Uterus (tissue), 4 donors: ENCODE data around the gene TYW5. TPM values are rescaled to one million over a fixed set of nuclear protein-coding genes. Genes with fewer than 3 reads are reported as not detected.

Experiments used
- DNase-seq, 2 donors: peaks; one replicate each; pipeline ENCODE4 v3.0.0-alpha.2; 2019 to 2020
- H3K27ac ChIP-seq, 2 donors: fragments of 200-600 bp; sonication (generic); 1 replicate in 1 of 2; 2 replicates in 1 of 2; pipeline ENCODE4 v1.5.1; 2016 to 2018
- H3K27me3 ChIP-seq, 2 donors: fragments of 200-600 bp; sonication (generic); one replicate each; pipeline ENCODE4 v1.5.1; 2018 to 2019; ENCODE audit warnings: control low read depth in 1 of 2
- H3K36me3 ChIP-seq, 2 donors: fragments of 200-600 bp; sonication (generic); one replicate each; pipeline ENCODE4 v1.5.1; 2019; ENCODE audit warnings: control low read depth in 1 of 2
- H3K4me1 ChIP-seq, 2 donors: fragments of 200-600 bp; sonication (generic); one replicate each; pipeline ENCODE4 v1.5.1; 2018 to 2019; ENCODE audit warnings: control low read depth in 1 of 2
- H3K4me3 ChIP-seq, 2 donors: fragments of 200-600 bp; sonication (generic); 1 replicate in 1 of 2; 2 replicates in 1 of 2; pipeline ENCODE4 v1.5.1; 2018 to 2019; ENCODE audit warnings: mild to moderate bottlenecking in 1 of 2
- H3K9me3 ChIP-seq, 2 donors: fragments of 200-600 bp; sonication (generic); one replicate each; pipeline ENCODE4 v1.5.1; 2019; ENCODE audit warnings: control low read depth in 1 of 2
- POLR2A ChIP-seq, 2 donors: fragments of 450-650 bp; IDR thresholded peaks; one replicate each; pipeline ENCODE4 v1.6.1; 2016; ENCODE audit warnings: antibody characterized with exemption in 2 of 2, mild to moderate bottlenecking in 1 of 2, moderate library complexity in 1 of 2
- intact Hi-C: fragments of 100-400 bp; cut with DNase I; formaldehyde crosslinking; loops from one replicate; pipeline ENCODE4 v1.15.1; 2023; ENCODE audit warnings: low total_unique reads
- total RNA-seq, 4 donors: library from RNA; depleted of rRNA in 3 of 4; stranded (reverse); fragments of >200 nt in 3 of 4; gene quantifications; one replicate each; pipeline versions ENCODE4 v1.1.0 to v1.2.4, GENCODE V29; 2014 to 2023
- TF ChIP-seq, protein P1 (sequence below), 4 experiments: fragments of 200-600 bp in 2 of 4; fragments of 450-650 bp in 2 of 4; sonication (generic) in 2 of 4; IDR thresholded peaks; one replicate each; pipeline ENCODE4 v1.5.1; 2016 to 2019; ENCODE audit warnings: antibody characterized with exemption in 4 of 4, mild to moderate bottlenecking in 2 of 4, moderate library complexity in 1 of 4
- donor health status: DM: yes; HTN: yes; CAD: no.

The TYW5 gene
- total RNA-seq, 4 donors from 2014 or later = 2.8 to 18.5 (median 7.8) TPM

DNA sequence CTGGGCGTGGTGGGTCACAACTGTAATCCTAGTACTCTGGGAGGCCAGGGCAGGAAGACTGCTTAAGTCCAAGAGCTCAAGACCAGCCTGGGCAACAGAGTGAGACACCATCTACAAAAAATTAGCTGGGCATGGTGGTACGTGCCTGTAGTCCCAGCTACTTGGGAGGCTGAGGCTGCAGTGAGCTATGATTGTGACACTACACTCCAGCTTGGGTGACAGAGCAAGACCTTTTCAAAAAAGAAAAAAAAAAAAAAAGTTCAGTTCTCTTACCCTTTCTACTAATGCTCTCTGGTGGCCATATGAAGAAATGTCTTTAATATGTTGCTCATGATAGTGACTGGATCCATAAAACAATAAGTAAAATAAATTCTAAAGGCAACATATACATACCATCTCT is 14.9 kb downstream of the TYW5 start:
- Histone ChIP-seq H3K36me3 (no peaks in the 10 kb centered on the region), H3K27me3 (no peaks in the 10 kb centered on the region), H3K27ac (no peak overlapping the region), H3K4me1 (no peaks in the 10 kb centered on the region), H3K4me3 (no peak overlapping the region), H3K9me3 (no peaks in the 10 kb centered on the region)
- intact Hi-C loops = no loop called here
- no peak for DNase-seq
- TF ChIP-seq, protein P1, sequence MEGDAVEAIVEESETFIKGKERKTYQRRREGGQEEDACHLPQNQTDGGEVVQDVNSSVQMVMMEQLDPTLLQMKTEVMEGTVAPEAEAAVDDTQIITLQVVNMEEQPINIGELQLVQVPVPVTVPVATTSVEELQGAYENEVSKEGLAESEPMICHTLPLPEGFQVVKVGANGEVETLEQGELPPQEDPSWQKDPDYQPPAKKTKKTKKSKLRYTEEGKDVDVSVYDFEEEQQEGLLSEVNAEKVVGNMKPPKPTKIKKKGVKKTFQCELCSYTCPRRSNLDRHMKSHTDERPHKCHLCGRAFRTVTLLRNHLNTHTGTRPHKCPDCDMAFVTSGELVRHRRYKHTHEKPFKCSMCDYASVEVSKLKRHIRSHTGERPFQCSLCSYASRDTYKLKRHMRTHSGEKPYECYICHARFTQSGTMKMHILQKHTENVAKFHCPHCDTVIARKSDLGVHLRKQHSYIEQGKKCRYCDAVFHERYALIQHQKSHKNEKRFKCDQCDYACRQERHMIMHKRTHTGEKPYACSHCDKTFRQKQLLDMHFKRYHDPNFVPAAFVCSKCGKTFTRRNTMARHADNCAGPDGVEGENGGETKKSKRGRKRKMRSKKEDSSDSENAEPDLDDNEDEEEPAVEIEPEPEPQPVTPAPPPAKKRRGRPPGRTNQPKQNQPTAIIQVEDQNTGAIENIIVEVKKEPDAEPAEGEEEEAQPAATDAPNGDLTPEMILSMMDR (IDR thresholded peaks at IDR 0.05) = no peak
- TF ChIP-seq POLR2A (IDR thresholded peaks at IDR 0.05) = no peak

DNA sequence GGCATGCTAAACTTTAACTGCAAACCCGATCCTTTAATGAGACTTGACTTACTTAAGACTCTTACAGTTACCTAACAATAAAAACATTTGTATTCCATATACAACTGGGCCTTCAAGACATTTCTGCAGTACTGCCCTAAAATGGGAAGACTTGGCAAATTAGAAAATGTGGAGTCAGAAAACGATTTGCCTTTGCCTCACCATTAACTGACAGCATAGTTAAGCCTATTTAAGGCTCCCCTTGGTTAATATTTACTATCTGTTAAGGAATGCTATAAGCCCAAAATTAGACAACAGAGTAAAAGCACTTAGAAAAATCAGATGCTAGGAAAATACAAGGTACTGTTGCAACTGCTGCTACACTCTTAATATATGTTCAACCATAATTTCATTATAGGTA is 18.7 kb downstream of the TYW5 start:
- DNase-seq = no peak
- H3K27me3 ChIP-seq = no peaks in the 10 kb centered on the region
- intact Hi-C loops = no loop called here
- no peak overlapping the region for H3K4me3 ChIP-seq
- H3K36me3 ChIP-seq = no peaks in the 10 kb centered on the region
- TF ChIP-seq POLR2A (IDR thresholded peaks at IDR 0.05) = no peak
- TF ChIP-seq, protein P1 (IDR thresholded peaks at IDR 0.05) = no peak
- no peak overlapping the region for H3K27ac ChIP-seq
- H3K9me3 ChIP-seq = no peaks in the 10 kb centered on the region
- H3K4me1 ChIP-seq = no peaks in the 10 kb centered on the region

DNA sequence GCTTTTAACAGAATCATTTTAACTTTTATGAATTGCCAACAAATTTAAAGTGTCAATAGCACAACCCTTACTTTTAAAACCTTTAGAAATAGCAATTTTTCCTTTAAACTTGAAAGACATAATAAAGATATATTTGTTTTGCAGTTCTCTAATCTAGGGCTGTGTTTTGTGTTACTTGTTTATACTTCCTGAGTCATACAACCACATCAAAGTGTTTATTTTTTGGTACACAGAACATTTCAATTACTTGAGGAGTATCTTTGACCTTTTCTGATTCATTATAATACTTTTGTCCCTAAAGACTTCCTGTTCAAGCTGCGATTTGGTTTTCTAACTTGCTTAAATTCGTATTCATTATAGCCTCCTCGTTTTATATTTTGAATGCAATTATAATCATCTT is 21.8 kb downstream of the TYW5 start:
- no peaks in the 10 kb centered on the region for H3K36me3 ChIP-seq
- TF ChIP-seq POLR2A (IDR thresholded peaks at IDR 0.05) = no peak
- TF ChIP-seq, protein P1 (IDR thresholded peaks at IDR 0.05) = no peak
- no peaks in the 10 kb centered on the region for H3K27me3 ChIP-seq
- H3K4me1 ChIP-seq = no peaks in the 10 kb centered on the region
- H3K4me3 ChIP-seq = no peak overlapping the region
- H3K9me3 ChIP-seq = no peaks in the 10 kb centered on the region
- intact Hi-C loops = no loop called here
- no peak overlapping the region for H3K27ac ChIP-seq
- DNase-seq = no peak

DNA sequence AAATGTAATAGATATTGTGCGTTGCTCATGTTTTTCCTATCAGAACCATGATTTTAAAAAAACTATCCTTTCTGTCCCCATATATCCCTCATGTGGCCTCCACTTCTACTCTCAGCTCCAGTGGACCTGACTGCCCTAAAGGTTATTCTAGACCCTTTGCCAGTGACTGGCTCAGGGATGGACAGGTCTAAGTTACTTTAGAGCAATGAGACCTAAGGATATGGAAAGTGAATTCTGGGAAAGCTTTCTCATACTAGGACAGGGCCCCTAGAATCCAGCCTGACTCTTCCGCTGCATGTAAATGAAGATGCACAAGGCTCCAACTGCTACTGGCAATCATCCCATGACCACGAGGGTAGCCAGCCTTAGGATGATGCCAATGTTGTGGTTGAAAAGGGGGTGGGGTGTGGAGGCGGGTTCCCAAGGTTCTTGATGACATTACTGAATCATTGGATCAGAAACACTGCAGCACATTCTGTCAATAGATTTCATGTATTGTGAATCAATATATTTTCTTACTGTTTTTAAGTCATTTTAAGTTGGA is 22.9 kb downstream of the TYW5 start:
- no peaks in the 10 kb centered on the region for H3K4me1 ChIP-seq
- H3K27me3 ChIP-seq = no peaks in the 10 kb centered on the region
- no peaks in the 10 kb centered on the region for H3K9me3 ChIP-seq
- no peak for DNase-seq
- H3K4me3 ChIP-seq = no peak overlapping the region
- H3K36me3 ChIP-seq = no peaks in the 10 kb centered on the region
- intact Hi-C loops = no loop called here
- no peak overlapping the region for H3K27ac ChIP-seq
- no peak for TF ChIP-seq POLR2A (IDR thresholded peaks at IDR 0.05)
- TF ChIP-seq, protein P1 (IDR thresholded peaks at IDR 0.05) = no peak

DNA sequence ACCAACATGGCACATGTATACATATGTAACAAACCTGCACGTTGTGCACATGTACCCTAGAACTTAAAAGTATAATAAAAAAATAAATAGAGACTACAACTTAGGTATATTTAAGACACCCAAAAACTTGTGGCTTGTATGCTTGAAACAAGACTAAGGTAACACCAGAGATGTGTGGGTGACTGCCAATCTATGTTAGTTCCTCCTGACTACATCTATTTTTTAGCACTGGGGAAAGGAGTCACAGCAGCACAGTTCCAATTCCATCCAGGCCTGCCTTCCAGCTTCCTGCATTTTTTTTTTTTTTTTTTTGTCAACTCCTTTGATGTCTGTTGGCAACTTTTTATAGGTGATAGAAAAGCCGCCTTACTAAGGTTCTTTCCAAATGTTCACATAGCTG is 26.0 kb downstream of the TYW5 start:
- no peak for DNase-seq
- H3K36me3 ChIP-seq = no peaks in the 10 kb centered on the region
- no peaks in the 10 kb centered on the region for H3K27me3 ChIP-seq
- H3K4me3 ChIP-seq = no peak overlapping the region
- H3K27ac ChIP-seq = no peak overlapping the region
- intact Hi-C loops = no loop called here
- H3K4me1 ChIP-seq = no peaks in the 10 kb centered on the region
- H3K9me3 ChIP-seq = no peaks in the 10 kb centered on the region
- TF ChIP-seq POLR2A (IDR thresholded peaks at IDR 0.05) = no peak
- TF ChIP-seq, protein P1 (IDR thresholded peaks at IDR 0.05) = no peak
